22Rv1 (cell line): ENCODE measurements around the gene SREBF2.
A peak's percentile ranks its signal among the peaks of the same experiment; 100 is the strongest.

ENCODE experiments used
- H3K27ac ChIP-seq: fragments of 450-650 bp; 2 replicates; pipeline ENCODE4 v1.5.1; 2017
- ZFX ChIP-seq: fragments of 450-650 bp; IDR thresholded peaks from 2 replicates; pipeline ENCODE4 v1.6.1; 2017; ENCODE audit warnings: antibody characterized with exemption, borderline replicate concordance
- TF ChIP-seq, protein P1 (sequence below): fragments of 450-650 bp; IDR thresholded peaks from 2 replicates; pipeline ENCODE4 v1.5.1; 2017; ENCODE audit warnings: mild to moderate bottlenecking

Gene SREBF2

DNA sequence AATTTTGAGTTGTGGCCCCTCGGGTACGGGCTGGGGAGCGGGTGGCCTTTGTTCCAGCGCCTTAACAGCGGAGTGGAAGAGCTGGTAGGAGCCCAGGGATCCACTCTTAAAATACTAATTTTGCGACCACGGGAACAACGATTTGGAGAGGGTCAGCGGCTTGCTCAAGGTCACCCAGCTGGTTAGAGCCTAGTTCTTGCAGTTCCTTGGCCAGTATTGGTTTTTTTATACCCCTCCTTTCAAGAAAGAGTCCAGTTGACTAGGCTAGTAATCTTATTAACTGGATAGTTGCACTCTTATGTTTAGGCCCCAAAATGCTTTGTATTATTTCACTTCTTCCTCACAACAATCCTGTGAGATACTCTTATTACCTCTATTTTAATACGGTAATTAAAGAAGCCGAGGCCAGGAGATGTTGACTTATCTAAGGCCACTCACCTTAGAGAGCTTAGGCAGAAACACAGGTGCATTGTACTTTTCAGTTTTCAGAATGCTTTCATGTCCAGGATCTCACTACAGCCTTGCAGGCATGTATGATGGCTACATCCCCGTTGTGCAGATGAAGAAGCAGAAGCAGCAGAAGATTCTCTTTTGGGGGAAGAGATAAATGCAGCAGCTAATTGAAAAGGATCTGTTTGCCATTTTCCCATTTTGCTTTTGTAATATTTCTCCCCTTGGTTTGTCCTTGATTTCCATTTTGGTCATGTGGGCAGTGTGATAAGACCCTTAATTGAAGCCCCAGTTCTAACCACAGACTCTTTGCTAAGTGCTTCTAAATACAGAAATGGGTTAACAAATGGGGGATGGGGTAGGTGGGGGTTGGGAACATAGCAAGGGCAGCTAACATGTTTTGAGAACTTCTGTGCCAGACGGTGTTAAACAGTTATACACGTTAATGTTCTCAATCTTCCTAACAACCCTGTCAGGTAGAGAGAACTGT, 1.4 kb downstream of the SREBF2 start:
- peak overlapping the region; percentile 95 for H3K27ac ChIP-seq
- TF ChIP-seq, protein P1, sequence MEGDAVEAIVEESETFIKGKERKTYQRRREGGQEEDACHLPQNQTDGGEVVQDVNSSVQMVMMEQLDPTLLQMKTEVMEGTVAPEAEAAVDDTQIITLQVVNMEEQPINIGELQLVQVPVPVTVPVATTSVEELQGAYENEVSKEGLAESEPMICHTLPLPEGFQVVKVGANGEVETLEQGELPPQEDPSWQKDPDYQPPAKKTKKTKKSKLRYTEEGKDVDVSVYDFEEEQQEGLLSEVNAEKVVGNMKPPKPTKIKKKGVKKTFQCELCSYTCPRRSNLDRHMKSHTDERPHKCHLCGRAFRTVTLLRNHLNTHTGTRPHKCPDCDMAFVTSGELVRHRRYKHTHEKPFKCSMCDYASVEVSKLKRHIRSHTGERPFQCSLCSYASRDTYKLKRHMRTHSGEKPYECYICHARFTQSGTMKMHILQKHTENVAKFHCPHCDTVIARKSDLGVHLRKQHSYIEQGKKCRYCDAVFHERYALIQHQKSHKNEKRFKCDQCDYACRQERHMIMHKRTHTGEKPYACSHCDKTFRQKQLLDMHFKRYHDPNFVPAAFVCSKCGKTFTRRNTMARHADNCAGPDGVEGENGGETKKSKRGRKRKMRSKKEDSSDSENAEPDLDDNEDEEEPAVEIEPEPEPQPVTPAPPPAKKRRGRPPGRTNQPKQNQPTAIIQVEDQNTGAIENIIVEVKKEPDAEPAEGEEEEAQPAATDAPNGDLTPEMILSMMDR, result no peak
- TF ChIP-seq ZFX, result no peak

DNA sequence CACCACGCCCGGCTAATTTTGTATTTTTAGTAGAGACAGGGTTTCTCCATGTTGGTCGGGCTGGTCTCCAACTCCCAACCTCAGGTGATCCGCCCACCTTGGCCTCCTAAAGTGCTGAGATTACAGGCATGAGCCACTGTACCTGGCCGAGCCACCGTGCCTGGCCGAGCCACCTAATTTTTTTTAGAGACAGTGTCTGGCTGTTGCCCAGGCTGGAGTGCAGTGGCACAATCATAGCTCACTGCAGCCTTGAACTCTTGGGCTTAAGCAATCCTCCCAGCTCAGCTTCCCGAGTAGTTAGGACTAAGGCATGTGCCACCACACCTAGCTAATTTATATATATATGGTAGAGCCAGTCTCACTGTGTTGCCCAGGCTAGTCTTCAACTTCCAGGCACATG, 2.6 kb downstream of the SREBF2 start:
- H3K27ac ChIP-seq, result peak overlapping the region; percentile 95

DNA sequence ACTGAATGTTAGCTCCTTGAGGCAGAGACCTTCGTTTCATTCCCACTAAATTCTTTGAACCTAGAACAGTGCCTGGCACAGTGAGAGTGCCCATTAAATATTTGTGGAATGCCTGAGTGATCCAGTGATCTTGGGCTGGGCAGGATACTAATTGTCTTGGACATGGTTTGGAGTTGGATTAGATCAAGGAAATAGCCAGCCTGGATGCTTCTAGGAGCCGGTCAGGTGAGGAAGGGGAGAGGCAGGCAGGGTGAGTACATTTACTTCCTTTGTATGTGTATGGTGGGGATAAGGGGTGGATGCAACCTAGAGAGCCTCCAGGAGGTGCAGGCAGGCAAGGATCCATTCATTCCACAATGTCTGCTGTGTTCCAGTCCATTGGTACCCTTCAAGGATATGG, 3.6 kb downstream of the SREBF2 start:
- peak overlapping the region; percentile 95 for H3K27ac ChIP-seq
- TF ChIP-seq ZFX, result no peak
- TF ChIP-seq, protein P1, result no peak

DNA sequence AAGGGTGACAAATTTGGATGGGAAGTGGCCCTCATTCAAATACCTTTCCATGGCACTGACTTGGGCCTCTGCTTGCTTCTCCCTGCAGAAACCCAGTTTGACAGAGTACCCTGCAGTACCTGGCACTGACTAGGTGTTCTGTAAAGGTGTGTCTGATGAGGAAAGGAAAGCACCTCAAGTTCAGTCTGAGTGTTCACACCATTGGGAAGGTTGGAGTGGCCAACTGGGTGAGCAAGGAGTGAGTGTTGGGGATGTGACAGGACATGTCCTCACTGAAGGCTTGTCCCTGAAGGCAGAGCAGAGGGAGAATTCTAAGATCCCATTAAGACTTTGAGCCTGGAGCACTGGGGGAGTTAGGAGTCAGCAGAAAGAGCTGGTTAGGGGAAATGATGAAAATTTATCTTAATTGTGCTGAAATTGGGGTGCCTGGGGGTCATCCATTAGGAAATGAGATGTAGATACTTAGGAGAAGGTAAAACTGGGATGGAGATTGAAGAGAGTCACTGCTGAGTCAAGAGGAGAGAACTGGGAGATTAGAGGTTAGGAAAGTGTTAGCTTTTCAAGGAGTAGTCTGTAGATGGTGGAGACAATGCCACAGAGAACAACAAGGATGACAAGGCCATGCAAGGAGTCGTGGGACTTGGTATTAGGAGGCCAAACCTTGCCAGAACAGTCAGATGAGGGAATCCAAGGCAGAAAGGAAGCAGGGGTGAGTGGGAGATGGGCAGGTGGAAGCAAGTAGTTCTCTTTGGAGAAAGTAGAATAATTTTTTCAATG, 6.1 kb downstream of the SREBF2 start:
- H3K27ac ChIP-seq, result peak overlapping the region; percentile 55
- TF ChIP-seq, protein P1, result no peak
- no peak for TF ChIP-seq ZFX

DNA sequence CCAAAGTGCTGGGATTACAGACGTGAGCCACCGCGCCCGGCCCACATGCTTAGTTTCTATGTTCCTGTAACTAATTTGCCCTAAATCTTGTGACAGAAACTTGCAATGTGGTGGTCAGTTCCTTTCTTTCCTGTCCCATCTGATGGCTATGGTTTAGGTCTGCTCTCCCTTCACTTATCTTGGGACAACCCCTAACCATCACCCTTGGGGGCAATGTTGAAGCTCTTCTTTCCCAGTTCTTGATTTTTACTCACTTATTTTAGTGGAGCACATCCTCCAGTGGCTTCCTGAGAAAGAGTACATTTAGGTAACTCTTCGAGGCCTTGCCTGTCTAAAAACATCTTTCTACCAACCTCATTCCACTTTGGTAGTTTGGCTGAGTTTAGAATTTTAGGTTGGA, 7.3 kb downstream of the SREBF2 start:
- peak overlapping the region; percentile 55 for H3K27ac ChIP-seq
- TF ChIP-seq ZFX, result no peak

DNA sequence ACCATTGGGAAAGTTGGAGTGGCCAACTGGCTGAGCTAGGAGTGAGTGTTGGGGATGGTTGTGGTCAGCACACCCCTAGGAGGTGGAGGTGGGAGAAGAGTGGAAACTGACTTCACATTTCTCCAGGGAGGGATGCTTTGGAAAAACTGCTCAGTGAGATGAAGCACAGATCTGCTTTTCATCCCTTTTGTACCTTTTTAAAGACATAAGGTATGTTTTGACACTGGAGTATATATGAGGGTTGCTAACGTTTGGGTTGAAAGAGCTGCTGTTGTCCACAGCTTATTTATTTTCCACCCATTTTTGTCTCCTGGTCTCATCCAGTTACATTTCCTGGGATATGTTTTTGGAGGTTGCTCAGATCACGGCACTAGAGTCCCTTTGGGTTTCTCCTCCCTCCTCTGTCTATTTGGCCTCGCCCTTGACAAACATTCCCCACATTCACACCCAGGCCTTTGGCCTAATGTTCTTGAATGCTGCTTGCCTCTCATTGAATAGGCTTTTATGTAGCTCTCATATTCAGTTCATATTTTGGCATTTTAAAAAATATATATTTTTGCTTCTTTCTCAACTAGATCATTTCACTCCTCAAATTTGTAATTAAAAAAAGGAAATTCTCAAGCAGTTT, 8.3 kb downstream of the SREBF2 start:
- H3K27ac ChIP-seq, result peak overlapping the region; percentile 55
- TF ChIP-seq ZFX, result no peak
- TF ChIP-seq, protein P1, result no peak

DNA sequence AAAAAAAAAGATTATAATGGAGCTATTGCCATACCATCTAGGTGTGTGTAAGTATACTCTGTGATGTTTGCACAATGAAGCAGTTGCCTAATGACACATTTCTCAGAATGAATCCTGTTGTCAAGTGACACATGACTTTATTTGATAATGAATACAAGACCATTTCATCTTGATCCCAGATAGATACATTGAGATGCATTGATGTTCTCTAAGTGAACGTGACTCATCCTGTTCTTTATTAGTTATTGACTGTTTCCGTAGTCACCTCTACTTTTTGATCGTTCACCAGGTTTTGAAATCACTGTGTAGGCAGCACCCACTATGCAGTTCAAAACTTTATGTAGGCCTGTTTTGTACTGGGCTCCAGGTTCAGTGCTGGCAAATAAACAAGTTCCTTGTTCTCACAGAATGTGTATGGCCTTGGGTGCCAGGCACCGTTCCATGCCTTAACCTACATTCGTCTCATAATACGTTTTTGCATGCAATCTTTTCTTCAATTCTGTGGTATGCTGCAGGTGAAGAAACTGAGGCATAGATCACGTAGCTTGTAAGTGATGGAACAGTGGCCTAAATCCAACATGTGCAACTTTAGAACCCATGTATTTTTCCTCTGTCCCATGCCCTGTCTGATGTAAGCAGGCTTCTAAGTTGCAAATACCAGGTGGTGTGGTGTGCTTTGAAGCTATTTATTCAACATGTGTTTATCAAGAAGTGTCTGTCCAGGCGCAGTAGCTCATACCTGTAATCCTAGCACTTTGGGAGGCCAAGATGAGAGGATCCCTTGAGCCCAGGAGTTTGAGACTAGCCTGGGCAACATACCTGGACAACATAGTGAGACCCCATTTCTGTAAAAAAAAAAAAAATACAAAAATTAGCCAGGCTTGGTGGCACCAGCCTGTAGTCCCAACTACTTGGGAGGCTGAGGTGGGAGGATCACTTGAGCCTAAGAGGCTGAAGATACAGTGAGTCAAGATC, 10.4 kb downstream of the SREBF2 start:
- H3K27ac ChIP-seq, result peak overlapping the region; percentile 55
- TF ChIP-seq, protein P1, result no peak
- TF ChIP-seq ZFX, result no peak
